ENCODE measurements around the gene C1orf53. TPM values are rescaled to one million over a fixed set of nuclear protein-coding genes. Genes with fewer than 3 reads are reported as not detected.

The C1orf53 gene
- total RNA-seq, 4 donors from 2014 or later, result 0.94 TPM; not detected in 3

- no peaks in the 10 kb centered on the region for H3K9me3 ChIP-seq
- peaks cover 93% of the 10 kb centered on the region for H3K27me3 ChIP-seq
- TF ChIP-seq POLR2A (IDR thresholded peaks at IDR 0.05) (no peak), POLR2AphosphoS5 (IDR thresholded peaks at IDR 0.05) (no peak), EP300 (IDR thresholded peaks at IDR 0.05) (no peak)
- TF ChIP-seq, protein P1, sequence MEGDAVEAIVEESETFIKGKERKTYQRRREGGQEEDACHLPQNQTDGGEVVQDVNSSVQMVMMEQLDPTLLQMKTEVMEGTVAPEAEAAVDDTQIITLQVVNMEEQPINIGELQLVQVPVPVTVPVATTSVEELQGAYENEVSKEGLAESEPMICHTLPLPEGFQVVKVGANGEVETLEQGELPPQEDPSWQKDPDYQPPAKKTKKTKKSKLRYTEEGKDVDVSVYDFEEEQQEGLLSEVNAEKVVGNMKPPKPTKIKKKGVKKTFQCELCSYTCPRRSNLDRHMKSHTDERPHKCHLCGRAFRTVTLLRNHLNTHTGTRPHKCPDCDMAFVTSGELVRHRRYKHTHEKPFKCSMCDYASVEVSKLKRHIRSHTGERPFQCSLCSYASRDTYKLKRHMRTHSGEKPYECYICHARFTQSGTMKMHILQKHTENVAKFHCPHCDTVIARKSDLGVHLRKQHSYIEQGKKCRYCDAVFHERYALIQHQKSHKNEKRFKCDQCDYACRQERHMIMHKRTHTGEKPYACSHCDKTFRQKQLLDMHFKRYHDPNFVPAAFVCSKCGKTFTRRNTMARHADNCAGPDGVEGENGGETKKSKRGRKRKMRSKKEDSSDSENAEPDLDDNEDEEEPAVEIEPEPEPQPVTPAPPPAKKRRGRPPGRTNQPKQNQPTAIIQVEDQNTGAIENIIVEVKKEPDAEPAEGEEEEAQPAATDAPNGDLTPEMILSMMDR (IDR thresholded peaks at IDR 0.05), result no peak
- H3K36me3 ChIP-seq, result no peaks in the 10 kb centered on the region
- H3K27ac ChIP-seq, result no peak overlapping the region
- no peak overlapping the region for H3K4me3 ChIP-seq
- H3K4me1 ChIP-seq, result peaks cover 0 to 46% (median 26%) of the 10 kb centered on the region in 3 donors
- ATAC-seq, result no peak
- 28 to 57% methylated on average over 2 to 3 of the region's 3 CpGs for WGBS, 2 donors (ENCODE audit: low coverage in 1 of 2)
Measured at GRCh38 chr1:197907846-197908616, 5.6 kb downstream of the C1orf53 start.

DNA sequence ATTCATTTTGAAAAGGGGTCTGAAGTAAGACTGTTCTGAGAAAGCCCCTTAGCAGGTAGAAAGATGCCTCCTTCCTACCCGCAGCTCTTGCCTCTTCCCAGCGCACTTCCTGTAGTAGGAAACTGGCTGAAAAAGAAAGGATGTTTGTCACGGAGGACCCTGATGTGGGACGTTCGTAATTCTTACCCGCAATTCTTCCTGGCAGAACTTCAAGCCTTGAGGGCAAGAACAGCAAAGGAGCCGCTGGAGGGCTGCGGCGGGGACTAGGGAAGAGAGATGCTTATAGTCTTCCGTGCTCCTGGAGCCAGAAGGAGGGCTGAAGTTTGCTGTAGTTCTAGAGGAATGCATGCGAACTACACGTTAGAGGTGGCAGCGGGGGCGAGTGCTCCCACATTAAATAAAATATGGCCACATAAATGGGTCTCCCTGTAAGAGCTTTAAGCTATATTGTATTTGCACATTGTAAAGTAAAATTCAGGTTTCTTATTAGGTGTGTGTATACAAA, 6.3 kb downstream of the C1orf53 start:
- H3K36me3 ChIP-seq, result no peaks in the 10 kb centered on the region
- H3K9me3 ChIP-seq, result no peaks in the 10 kb centered on the region
- ATAC-seq, result no peak
- peaks cover 0 to 48% (median 30%) of the 10 kb centered on the region in 3 donors for H3K4me1 ChIP-seq
- TF ChIP-seq EP300 (IDR thresholded peaks at IDR 0.05), result no peak
- TF ChIP-seq, protein P1 (IDR thresholded peaks at IDR 0.05), result no peak
- TF ChIP-seq POLR2A (IDR thresholded peaks at IDR 0.05), result no peak
- TF ChIP-seq POLR2AphosphoS5 (IDR thresholded peaks at IDR 0.05), result no peak
- H3K4me3 ChIP-seq, result no peak overlapping the region
- 6 to 8% methylated on average over 8 to 13 of the region's 14 CpGs for WGBS, 2 donors (ENCODE audit: low coverage in 1 of 2)
- H3K27me3 ChIP-seq, result peaks cover 100% of the 10 kb centered on the region
- no peak overlapping the region for H3K27ac ChIP-seq

DNA sequence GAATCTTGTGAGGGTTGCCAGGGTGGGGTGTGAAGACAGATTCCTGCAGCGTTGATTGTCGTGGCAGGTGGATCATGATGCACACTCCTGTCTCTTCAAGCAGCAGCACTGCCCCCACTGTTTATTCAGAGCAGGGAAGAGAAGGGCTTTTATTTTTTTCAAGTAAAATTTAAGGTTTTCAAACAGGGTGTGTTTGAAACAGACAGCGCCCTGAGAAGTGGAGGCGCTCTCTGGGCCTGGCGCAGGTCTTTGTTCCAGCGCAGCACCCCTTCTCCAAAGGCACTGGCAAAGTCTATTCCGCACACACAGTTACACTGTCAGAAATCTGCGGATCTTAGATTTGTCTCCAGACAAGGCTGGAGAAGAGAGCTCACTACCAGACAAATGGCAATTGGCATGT, 7.0 kb downstream of the C1orf53 start:
- no peaks in the 10 kb centered on the region for H3K36me3 ChIP-seq
- H3K9me3 ChIP-seq, result no peaks in the 10 kb centered on the region
- H3K4me3 ChIP-seq, result no peak overlapping the region
- H3K4me1 ChIP-seq, result peaks cover 0 to 51% (median 30%) of the 10 kb centered on the region in 3 donors
- no peak for TF ChIP-seq EP300 (IDR thresholded peaks at IDR 0.05)
- TF ChIP-seq, protein P1 (IDR thresholded peaks at IDR 0.05), result no peak
- no peak for TF ChIP-seq POLR2A (IDR thresholded peaks at IDR 0.05)
- TF ChIP-seq POLR2AphosphoS5 (IDR thresholded peaks at IDR 0.05), result no peak
- ATAC-seq, result no peak
- H3K27ac ChIP-seq, result no peak overlapping the region
- peaks cover 100% of the 10 kb centered on the region for H3K27me3 ChIP-seq
- WGBS, 2 donors (ENCODE audit: low coverage in 1 of 2), result 1 to 11% methylated on average over 4 to 8 of the region's 8 CpGs

DNA sequence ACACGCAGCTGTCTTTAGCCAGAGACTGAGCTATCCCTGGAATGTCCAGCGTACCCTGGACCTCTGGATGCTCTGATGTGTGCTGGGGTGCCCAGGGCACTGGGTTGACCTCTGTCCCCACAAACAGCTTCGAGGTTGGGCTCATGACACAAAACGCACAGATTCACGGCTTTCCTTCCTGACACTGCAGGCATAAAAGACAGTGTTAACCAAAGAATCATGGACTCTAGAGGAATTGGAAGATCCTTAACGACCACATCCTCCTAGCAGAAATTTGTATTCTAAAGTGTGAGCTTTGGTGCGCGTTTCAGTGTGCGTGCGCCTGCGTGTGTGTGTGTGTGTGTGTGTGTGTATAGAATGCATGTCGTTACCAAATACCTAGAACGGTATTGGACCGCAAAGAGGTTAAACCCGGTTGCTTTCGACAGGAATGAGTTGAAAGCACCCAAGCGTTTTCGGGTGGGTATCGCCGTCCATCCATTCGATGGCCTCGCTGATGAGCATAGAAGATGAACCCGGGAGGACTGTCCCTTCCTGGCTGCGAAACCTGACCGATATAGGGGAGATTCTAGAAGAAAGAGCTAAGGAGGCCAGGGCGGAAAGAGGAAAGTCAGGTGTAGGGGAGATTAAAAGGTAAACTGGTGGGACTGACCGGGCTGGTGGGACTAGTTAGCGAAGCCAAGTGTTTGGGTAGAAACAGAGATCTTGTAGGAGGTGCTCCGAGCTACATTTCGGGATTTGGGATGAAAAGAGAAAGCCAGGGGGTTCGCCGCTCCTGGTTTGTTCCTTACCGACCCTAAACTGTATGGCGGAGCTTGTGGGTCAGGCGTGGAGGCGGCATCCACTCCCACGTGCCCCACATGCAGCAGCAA, 7.9 kb downstream of the C1orf53 start:
- H3K27ac ChIP-seq, result no peak overlapping the region
- peak overlapping the region in 1 of 2 donors; percentile 5 for H3K4me3 ChIP-seq
- TF ChIP-seq POLR2AphosphoS5 (IDR thresholded peaks at IDR 0.05) (no peak), POLR2A (IDR thresholded peaks at IDR 0.05) (no peak), EP300 (IDR thresholded peaks at IDR 0.05) (no peak)
- TF ChIP-seq, protein P1 (IDR thresholded peaks at IDR 0.05), result no peak
- H3K9me3 ChIP-seq, result no peaks in the 10 kb centered on the region
- peaks cover 100% of the 10 kb centered on the region for H3K27me3 ChIP-seq
- ATAC-seq, result no peak
- 5 to 6% methylated on average over 22 to 32 of the region's 37 CpGs for WGBS, 2 donors (ENCODE audit: low coverage in 1 of 2)
- H3K4me1 ChIP-seq, result peaks cover 0 to 57% (median 30%) of the 10 kb centered on the region in 3 donors
- H3K36me3 ChIP-seq, result no peaks in the 10 kb centered on the region

All from gastroesophageal sphincter (tissue), 4 donors.